Chondrocyte (in vitro differentiated cells): ENCODE measurements around the gene SPTBN1. TPM values are rescaled to one million over a fixed set of nuclear protein-coding genes. Genes with fewer than 3 reads are reported as not detected.
A peak's percentile ranks its signal among the peaks of the same experiment; 100 is the strongest.

Source experiments
- DNase-seq: peaks from one replicate; pipeline ENCODE4 v3.0.0; 2021; ENCODE audit warnings: mixed read lengths, low spot score
- H3K27ac Mint-ChIP-seq: one replicate; pipeline ENCODE4 v1.8.0; 2021; ENCODE audit warnings: mild to moderate bottlenecking, moderate library complexity, mixed read lengths; ENCODE audit not compliant: unreplicated experiment
- H3K27me3 Mint-ChIP-seq: 2 replicates; pipeline ENCODE4 v1.8.0; 2021; ENCODE audit warnings: low read depth, mixed read lengths
- H3K36me3 Mint-ChIP-seq: 2 replicates; pipeline ENCODE4 v1.8.0; 2021; ENCODE audit warnings: low read depth, mixed read lengths
- H3K4me1 Mint-ChIP-seq: 2 replicates; pipeline ENCODE4 v1.8.0; 2021; ENCODE audit warnings: low read depth, mild to moderate bottlenecking, mixed read lengths
- H3K4me3 Mint-ChIP-seq: one replicate; pipeline ENCODE4 v1.8.0; 2021; ENCODE audit warnings: mild to moderate bottlenecking, moderate library complexity, mixed read lengths; ENCODE audit not compliant: unreplicated experiment
- H3K9me3 Mint-ChIP-seq: 2 replicates; pipeline ENCODE4 v1.8.0; 2021; ENCODE audit warnings: low read depth, mixed read lengths
- total RNA-seq: library from RNA; stranded (reverse); gene quantifications from 3 replicates; pipeline ENCODE4 v1.2.1, GENCODE V29; 2021
- TF ChIP-seq, protein P1 (sequence below): fragments of 200-600 bp; sonication (generic); IDR thresholded peaks from 2 replicates; pipeline ENCODE4 v1.5.0; 2021; ENCODE audit warnings: antibody characterized with exemption, mild to moderate bottlenecking, moderate library complexity

The SPTBN1 gene
- total RNA-seq, 1 donor from 2014 or later, result 297 TPM

DNA sequence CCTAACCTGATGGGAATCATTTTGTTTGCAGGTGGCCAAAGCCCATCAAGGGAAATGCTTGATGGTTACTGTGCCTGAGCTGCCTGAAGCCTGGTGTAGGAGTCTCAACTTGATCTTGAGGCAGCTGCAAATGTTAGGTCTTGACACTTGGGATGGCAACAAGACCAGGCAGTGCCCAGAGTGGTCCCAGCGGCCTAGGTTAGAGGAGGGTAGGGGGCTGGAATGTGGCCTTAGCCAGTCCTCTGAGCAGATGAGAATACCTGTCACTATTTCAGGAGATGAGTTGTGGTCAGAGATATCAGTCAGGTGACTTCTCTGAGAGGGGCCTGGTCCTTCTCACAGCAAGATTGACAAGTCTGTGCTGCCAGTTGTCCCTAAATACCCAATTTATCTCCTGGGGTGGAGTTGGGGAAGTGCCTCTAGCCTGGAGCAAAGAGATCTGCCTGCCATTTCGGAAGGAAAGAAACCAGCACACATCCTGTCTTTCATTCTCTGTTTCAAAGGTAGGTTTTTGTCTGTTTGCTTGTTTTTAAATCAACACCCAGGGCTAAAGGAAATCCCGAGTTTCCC, 13.4 kb downstream of the SPTBN1 start:
- Mint-ChIP-seq H3K36me3 (no peaks in the 10 kb centered on the region), H3K27me3 (no peaks in the 10 kb centered on the region), H3K4me1 (peaks cover 84% of the 10 kb centered on the region), H3K9me3 (no peaks in the 10 kb centered on the region), H3K4me3 (no peak overlapping the region), H3K27ac (peak overlapping the region; percentile 87)
- no peak for DNase-seq
- TF ChIP-seq, protein P1, sequence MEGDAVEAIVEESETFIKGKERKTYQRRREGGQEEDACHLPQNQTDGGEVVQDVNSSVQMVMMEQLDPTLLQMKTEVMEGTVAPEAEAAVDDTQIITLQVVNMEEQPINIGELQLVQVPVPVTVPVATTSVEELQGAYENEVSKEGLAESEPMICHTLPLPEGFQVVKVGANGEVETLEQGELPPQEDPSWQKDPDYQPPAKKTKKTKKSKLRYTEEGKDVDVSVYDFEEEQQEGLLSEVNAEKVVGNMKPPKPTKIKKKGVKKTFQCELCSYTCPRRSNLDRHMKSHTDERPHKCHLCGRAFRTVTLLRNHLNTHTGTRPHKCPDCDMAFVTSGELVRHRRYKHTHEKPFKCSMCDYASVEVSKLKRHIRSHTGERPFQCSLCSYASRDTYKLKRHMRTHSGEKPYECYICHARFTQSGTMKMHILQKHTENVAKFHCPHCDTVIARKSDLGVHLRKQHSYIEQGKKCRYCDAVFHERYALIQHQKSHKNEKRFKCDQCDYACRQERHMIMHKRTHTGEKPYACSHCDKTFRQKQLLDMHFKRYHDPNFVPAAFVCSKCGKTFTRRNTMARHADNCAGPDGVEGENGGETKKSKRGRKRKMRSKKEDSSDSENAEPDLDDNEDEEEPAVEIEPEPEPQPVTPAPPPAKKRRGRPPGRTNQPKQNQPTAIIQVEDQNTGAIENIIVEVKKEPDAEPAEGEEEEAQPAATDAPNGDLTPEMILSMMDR, result no peak

DNA sequence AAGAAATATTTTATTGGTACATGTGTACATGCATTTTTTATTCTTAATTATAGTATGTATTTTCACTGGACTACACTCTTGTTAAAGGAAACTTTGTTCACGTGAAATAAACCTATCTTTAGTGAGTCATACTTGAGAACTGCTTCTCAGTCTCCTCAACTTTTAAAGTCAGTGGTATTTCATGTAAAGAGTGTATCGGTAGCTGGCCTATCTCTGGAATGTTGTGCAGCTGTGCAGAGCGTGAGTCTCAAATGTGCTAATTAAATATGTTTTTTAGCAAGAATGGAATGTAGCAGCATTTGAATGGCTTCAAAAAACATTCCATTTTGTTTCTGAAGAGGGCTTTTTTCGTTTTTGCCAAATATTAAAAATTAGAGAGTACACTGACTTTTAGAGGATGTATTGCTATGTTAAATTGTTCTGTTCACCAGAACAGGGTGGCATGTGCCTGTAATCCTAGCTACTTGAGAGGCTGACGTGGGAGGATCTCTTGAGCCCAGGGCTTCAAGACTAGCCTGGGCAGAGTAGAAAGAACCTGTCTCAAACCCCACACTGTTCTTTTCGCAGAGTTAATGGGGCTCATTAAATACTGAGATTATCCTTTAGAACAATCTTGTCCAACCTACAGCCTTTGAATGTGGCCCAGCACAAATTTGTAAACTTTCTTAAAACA, 14.3 kb downstream of the SPTBN1 start:
- Mint-ChIP-seq H3K36me3 (no peaks in the 10 kb centered on the region), H3K27ac (peak overlapping the region; percentile 87), H3K4me1 (peaks cover 83% of the 10 kb centered on the region)

DNA sequence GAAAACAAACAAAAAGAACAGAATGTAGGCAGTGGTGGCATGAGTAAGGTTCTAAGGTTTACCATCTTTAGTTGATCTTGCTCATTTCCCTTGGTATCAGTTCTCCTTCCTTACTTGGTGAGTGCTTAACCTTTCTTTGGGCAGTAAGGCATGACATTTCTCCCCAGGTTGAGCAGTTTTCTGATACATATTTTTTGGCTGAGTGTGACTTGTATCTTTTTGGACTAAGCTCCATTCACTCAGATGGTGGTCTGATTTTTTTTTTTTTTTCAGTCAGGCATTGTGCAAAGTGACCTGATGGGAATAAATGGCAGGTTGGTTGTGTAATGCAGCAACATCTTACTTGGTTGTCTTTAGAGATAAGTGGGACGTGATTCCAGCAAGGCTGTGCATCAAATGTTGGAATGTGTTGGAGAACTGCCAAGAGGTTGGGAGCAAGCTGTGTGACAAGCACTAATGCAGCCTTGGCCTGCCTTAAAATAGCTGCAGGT, 15.1 kb downstream of the SPTBN1 start:
- Mint-ChIP-seq H3K4me3 (no peak overlapping the region), H3K4me1 (peaks cover 85% of the 10 kb centered on the region), H3K27me3 (no peaks in the 10 kb centered on the region), H3K36me3 (no peaks in the 10 kb centered on the region), H3K27ac (peak overlapping the region; percentile 87), H3K9me3 (no peaks in the 10 kb centered on the region)
- DNase-seq, result no peak
- TF ChIP-seq, protein P1, result no peak

More for the DNA sequence above, 14.3 kb downstream of the SPTBN1 start:
- TF ChIP-seq, protein P1, result no peak
- Mint-ChIP-seq H3K27me3 (no peaks in the 10 kb centered on the region), H3K4me3 (peak overlapping the region; percentile 7), H3K9me3 (no peaks in the 10 kb centered on the region)
- DNase-seq, result no peak

DNA sequence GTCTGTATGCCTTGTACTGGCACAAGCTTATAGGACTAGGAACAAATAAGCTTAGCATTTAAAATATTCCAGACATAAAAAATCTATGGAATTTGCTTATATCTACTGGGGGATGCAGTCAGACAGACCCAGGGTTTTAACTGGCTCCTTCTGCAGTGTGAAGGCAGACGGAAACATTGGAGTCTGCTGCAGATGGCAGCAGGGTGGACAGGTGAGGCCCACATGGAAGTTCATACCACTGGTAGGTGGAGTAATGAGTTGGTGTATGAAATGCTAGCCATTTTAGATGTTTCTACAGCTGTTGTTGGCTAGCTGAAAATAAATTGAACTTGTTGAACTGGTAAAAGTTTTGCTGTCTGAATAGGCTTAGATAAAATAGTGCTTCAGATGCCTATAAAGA, 17.7 kb downstream of the SPTBN1 start:
- Mint-ChIP-seq H3K27me3 (no peaks in the 10 kb centered on the region), H3K4me1 (peaks cover 93% of the 10 kb centered on the region), H3K4me3 (no peak overlapping the region), H3K9me3 (no peaks in the 10 kb centered on the region), H3K36me3 (no peaks in the 10 kb centered on the region), H3K27ac (peak overlapping the region; percentile 87)
- DNase-seq, result no peak
- TF ChIP-seq, protein P1, result no peak

DNA sequence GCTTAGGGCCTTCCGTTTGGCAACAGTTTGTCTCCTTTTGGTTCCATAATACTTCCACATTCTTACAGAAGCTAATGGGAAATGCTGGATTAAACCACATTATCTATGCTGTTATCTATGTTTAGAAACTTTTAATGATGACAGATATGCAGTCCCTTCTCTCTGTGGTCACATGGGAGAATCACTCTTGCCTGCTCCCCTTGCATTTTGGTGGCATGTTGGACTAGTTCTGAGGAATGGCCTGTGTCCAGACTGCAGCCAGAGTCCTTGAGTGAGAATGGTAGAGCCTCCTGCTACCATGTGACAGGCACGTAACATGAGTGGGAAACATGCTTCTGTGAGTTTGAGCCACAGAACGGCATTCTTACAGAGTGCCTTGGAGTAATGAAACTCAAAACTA, 19.2 kb downstream of the SPTBN1 start:
- Mint-ChIP-seq H3K9me3 (no peaks in the 10 kb centered on the region), H3K27ac (peak overlapping the region; percentile 79), H3K27me3 (no peaks in the 10 kb centered on the region), H3K4me1 (peaks cover 88% of the 10 kb centered on the region), H3K4me3 (no peak overlapping the region), H3K36me3 (no peaks in the 10 kb centered on the region)
- TF ChIP-seq, protein P1, result no peak
- DNase-seq, result no peak
